ENCODE results near the gene RPL6.
"Not testable (repeated sequence)": the region's sequence is repeated elsewhere in the genome, so short reads cannot be mapped to it uniquely, and the experiment has no call there.

RPL6 gene

DNA sequence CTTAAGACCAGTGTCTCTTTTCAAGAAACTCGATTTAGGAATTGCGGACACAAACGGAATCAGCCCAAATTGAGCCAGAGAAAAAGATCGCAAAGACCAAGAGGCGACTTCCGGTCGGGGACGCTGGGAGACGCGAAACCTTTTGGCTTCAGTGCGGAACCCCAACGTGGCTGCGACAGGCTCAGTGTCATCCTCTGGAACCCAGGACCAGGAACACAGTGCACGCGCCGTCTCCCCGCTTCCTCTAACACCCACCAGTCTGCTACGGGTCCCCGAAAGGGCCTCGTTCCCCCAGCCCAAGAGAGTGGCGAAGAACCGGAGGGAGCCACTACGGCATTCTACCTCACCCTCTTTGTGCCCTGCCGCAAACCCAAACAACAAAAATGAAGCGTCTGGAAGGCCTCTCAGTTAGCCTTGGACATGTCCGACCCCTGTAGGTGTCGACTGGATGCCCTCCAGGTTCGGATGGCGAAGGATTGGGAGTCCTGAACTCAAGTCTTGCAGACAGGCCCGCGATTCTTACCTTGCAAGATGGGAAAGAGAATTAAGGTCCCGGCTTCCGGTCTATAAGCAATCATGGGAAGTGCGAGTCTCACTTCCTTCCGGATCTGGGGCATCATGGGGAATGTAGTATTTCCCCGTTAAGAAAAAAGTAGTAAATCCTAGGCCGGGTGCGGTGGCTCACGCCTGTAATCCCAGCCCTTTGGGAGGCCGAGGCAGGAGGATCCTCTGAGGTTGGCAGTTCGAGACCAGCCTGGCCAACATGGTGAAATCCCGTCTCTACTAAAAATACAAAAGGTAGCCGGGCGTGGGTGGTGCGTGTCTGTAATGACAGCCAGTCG, at the start of gene RPL6:
Gene RPL6 (minus strand): TSS at position 542 of the 842 bp plus-strand sequence. CDS start 949 bp downstream, outside the sequence.
- DNase-seq: peak; percentile 89

DNA sequence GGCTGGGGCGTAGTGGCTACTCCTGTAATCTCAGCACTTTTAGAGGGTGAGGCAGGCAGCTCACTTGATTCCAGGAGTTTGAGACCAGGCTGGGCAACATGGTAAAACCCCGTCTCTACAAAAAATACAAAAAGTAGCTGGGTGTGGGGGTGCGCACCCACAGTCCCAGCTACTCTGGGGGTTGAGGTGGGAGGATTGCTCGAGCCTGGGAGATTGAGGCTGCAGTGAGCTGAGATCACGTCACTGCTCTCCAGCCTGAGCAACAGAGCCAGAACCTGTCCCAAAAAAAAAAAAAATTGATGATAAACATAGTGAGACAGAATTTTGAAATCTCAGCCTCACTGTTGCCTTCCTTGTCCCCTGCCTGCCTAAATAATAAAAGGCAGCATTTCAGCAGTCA, 49.3 kb upstream of the RPL6 start:
- DNase-seq: no peak

DNA sequence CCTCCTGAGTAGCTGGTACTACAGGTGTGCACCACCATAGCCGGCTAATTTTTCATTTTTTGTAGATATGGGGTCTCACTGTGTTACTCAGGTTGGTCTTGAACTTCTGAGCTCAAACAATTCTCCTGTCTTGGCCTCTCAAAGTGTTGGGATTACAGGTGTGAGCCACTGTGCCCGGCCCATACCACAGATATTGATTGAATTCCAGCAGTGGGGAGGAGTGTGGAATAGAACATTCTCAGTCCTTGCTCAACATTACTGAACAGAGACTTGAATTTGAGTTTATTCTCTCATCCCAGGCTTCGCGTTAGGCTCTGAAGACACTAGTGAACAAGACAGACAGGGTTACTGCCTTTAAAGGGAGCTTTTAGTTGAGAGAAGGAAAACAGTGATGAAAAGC, 48.9 kb upstream of the RPL6 start:
- no peak for DNase-seq

DNA sequence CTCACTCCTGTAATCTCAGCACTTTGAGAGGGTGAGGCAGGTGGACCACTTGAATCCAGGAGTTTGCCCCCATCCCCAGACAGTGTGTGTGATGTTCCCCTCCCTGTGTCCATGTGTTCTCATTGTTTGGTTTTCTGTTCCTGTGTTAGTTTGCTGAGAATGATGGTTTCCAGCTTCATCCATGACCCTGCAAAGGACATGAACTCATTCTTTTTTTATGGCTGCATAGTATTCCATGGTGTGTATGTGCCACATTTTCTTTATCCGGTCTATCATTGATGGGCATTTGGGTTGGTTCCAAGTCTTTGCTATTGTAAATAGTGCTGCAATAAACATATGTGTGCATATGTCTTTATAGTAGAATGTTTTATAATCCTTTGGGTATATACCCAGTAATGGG, 47.7 kb upstream of the RPL6 start:
- DNase-seq: not testable (repeated sequence)

DNA sequence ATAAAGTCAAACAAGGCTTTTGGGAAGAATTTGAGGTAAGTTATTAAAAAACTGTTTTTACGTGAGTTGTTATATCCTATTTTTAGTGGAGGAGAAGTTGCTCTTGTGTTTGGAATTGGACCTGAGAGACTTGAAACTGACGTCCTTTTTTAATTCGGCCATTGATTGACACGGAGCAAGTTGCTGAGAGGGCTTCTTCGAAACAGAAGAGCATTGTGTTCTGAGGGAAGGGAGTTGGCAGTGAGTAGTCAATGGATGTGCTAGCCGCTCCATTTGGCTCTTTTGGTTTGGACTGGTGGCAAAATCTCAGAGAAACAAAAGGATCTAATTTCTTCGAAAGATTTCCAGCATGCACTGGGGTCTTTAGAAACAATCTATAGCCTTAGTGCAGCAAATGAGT, 46.6 kb upstream of the RPL6 start:
- no peak for DNase-seq

DNA sequence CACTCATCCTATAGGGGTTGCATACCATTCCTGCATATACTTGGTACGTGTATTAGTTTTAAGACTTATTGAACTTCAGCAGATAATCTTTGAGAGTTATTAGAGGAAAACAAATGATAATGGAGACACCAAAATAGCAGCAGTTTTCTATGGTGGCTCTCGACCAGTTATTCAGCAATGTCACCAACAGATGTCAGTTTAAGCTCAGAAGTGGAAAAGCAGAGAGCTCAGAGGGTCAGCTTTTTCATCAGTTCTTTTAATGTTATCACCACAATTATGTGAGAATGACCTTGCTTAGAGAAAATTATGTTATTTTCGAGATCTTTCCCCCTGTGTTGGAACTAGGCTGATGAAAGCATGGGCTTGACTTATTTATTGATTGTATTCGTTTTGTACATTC, 41.3 kb upstream of the RPL6 start:
- DNase-seq: no peak

DNA sequence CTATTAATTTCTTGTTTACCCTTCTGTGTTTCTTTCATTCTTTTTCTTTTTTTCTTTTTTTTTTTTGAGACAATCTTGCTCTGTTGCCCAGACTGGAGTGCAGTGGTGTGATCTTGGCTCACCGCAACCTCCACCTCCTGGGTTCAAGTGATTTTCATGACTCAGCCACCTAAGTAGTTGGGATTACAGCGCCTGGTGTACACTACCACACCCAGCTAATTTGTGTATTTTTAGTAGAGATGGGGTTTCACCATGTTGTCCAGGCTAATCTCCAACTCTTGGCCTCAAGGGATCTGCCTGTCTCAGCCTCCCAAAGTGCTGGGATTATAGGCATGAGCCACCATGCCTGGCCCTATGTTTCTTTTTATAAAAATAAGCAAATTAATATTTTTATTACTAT, 38.8 kb upstream of the RPL6 start:
- not testable (repeated sequence) for DNase-seq

DNA sequence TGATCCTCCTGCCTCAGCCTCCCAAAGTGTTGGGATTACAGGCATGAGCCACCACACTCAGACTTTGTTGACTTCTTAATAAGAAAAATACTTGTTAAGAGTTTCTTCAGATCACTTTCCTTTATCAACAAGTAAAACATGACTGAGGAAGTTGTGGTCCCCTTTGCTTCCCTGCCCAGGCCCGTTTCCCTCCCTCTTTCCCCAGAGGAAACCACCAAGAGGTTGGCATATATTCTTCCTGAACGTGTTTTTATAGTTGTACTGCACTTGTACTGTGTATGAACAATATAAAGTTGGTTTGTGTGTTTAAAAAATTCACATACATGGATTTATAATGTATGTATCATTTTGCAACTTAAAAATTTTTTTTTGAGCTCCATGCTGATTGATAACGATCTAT, 37.7 kb upstream of the RPL6 start:
- DNase-seq: no peak

DNA sequence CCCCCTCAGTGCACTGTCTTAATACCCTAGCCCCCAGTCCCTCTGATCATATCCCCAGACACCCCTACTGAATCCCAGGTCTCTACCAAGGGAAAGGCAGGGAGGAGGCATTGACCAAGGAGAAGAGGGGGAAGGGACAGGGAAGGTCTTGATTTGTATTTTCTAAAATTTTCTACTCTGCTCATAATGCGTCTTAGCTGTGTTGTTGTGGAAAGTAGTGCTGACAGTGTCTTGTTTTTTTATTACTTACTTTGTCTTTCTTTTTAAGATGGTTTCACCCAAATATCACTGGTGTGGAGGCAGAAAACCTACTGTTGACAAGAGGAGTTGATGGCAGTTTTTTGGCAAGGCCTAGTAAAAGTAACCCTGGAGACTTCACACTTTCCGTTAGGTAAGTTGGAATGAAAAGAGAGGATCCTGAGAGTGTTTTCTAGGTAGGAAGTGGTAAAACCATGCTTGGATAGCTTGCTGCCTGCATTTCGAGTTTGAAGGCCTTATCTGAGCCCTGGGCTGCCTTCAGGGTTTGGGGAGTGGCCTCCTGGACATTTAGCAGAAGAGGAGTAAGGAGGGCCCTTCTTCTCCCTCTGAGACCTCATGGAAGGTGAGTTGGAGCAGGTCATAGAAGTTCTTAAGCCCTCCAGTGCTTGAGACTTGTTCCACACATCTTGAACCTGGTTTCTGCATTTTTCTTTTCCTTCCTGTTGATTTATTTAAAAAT, 36.8 kb upstream of the RPL6 start:
- DNase-seq: no peak

DNA sequence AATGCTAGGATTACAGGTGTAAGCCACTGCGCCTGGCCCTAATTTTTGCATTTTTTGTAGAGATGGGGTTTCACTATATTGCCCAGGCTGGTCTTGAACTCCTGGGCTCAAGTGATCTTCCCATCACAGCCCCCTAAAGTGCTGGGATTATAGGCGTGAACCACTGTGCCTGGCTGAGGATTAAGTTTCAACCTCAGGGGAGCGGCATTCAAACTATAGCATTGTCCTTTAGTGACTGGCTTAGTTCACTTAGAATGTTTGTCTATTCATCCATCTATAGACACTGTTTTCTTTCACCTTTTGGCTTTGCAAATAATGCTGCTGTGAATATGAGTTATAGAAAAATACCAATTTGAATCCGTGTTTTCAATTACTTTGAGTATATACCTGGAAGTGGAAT, 34.5 kb upstream of the RPL6 start:
- no peak for DNase-seq

DNA sequence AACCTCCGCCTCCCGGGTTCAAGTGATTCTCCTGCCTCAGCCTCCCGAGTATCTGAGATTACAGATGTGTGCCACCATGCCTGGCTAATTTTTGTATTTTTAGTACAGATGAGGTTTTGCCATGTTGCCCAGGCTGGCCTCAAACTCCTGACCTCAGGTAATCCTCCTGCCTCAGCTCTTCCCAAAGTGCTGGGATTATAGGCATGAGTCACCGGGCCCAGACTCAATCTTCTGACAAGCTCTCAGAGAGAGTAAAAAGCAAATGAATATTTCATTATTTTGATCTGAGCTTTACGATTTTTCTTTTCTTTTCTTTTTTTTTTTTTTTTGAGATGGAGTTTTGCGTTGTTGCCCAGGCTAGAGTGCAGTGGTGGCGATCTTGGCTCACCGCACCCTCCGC, 31.2 kb upstream of the RPL6 start:
- DNase-seq: not testable (repeated sequence)

DNA sequence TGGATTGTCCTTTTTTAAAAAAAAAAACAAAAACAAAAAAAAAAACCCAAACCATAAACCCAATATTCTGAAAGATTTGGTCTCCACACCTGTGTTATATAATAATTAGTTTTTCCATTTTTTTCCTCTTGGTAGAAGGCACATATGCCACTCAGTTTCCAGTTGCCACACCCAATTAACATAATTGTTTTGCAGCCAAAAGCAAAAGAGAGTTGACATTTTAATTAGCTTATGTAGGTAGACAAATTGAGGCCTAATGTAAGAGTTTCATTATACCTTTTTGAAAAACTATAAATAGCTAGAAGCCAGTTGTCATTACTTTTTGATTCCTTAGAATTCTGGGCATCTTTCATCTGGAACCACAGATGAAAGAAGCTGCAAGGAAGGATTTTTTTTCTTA, 30.4 kb upstream of the RPL6 start:
- DNase-seq: no peak

DNA sequence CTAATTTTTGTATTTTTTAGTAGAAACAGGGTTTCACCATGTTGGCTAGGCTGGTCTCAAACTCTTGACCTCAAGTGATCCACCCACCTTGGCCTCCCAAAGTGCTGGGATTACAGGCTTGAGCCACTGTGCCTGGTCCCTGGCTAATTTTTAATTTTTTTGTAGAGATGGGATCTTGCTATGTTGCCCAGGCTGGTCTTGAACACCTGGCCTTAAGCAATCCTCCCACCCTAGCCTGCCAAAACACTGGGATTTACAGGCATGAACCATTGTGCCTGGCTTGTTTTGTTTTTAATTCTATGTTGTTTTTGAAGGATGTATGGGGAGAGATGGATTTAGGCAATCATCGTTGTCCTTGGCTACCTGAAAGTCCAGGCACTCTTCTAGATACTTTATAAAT, 29.2 kb upstream of the RPL6 start:
- not testable (repeated sequence) for DNase-seq

DNA sequence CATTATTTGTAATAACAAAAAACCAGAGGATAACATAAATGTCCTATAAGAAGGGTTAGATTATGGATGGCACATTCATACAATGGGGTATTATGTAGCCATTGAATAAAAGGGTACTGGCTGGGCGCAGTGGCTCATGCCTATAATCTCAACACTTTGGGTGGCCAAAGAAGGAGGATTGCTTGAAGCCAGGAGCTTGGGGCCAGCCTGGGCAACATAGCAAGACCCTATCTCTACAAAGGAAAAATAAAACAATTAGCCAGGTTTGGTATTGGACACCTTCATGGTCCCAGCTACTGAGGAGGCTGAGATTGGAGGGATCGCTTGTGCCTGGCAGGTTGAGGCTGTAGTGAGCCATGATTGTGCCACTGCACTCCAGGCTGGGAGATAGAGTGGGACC, 24.1 kb upstream of the RPL6 start:
- no peak for DNase-seq

DNA sequence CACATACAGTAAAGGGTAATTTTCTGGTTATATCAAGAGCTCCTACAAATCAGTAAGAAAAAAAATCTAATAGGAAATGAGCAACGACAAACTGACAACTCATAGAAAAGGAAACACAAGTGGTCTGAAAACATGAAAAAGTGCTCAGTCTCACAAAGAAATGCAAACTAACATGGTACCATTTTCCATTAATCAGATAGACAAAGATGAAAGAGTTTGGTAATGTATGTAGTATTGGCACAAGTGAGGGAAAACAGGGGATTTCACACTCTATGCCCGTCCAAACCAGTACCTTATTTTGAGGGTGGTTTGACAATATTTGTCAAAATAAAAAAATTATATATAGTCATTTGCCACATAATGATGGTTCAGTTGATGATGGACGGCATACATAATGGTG, 22.6 kb upstream of the RPL6 start:
- DNase-seq: no peak

DNA sequence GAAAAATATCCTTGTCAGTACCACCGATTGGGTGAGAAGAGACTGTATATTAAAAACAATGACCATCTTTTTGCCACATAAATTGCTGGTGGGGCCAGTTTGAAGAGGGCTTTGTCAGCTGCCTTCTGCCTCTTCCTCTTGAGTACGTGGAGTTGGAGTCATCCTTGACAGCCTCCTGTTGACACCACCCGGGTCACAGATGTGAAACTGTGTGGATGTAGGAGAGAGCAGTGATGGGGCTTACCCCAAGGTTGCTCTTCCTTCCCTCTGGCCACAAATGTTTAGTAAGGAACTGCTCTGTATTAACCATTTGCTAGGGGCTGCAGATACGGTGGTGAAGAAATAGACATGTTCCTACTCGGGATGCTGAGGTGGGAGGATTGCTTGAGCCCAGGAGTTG, 21.5 kb upstream of the RPL6 start:
- DNase-seq: no peak

DNA sequence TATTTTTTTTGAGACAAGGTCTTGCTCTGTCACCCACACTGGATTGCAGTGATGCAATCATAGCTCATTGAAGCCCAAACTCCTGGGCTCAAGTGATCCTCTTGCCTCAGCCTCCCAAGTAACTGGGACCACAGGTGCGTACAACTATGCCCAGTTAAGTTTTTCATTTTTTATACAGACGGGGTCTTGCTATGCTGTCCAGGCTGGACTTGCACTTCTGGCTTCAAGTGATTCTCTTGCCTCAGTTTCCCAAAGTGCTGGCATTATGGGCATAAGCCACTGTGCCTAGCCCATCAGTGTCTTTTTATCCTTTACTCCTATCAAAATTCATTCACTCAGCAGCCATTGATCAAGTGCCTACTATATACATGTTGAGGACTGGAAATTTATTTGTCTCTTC, 18.4 kb upstream of the RPL6 start:
- no peak for DNase-seq

DNA sequence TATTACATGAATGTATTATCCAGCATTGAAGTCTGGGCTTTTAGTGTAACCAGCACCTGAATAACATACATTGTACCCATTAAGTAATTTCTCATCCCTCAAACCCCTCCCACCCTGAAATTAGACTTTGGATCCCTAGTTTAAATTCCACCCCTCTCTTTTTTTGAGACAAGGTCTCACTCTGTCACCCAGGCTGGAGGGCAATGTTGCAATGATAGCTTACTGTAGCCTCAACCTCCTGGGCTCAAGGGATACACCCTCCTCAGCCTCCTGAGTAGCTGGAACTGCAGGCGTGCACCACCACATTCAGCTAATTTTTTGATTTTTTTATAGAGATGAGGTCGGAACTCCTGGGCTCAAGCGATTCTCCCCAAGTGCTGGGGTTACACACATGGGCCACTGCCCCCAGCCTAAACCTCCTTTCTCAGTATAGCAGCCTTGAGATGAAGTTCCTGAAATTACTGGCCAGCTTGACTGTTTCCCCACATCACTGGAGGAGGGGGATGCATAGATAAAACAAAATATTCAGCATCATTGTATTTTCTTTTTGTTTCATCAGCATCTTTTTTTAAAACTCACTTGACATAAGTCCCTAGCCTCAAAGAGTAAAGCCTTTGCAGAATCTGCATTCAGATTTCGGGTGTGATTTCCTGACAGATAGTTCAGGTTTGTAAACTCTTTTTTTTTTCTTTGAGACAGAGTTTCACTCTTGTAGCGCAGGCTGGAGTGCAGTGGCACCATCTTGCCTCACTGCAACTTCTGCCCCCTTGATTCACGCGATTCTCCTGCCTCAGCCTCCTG, 16.4 kb upstream of the RPL6 start:
- no peak for DNase-seq

DNA sequence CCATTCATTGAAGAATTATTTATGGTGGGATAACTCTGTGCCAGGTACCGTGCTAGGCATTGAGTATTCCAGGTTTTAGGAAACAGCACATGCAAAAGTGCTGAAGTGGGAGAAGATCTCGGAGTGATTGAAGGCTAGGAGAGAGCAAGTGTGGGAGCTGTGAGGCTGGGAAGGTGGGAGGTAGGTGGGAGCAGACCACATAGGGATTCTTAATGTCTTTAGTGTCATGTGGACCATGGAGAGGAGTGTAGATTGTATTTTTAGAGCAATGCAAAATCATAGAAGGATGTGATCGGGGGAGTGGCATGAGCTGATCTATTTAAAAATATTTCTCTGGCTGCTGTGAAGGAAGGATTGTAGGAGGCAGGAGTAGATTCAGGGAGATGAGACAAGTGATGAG, 14.7 kb upstream of the RPL6 start:
- DNase-seq: no peak

DNA sequence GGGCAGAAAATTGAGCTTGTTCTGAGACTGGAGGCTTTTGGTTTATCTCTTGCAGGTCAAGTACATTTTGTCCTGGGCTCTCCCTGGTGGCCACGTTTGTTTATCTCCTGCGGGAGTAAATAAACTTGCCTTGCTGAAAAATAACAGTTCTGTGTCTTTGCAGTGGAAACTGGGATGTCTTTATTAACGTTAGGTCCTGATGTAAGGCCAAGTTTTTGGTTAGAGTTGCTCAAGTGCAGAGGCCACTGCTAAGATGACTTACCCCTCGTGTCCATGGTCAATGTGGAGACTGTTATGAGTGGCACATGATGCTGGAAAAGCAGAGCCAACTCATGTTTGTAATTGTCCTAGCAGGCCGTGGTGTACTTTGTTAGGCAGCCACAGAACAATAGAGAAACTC, 13.1 kb upstream of the RPL6 start:
- DNase-seq: no peak

DNA sequence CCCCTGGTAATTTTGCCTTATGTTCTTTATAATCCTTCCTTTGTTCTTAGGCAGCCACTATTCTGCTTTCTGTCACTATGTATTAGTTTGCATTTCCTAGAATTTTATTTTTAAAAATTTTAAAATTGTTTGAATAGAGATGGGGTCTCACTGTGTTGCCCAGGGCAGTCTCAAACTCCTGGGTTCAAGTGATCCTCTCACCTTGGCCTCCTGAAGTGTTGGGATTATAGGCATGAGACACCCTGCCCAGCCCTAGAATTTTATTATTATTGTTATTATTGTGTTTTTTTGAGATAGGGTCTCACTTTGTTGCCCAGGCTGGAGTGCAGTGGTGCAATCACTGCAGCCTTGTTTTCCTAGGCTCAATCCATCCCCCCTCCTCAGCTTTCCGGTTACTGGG, 12.0 kb upstream of the RPL6 start:
- no peak for DNase-seq

DNA sequence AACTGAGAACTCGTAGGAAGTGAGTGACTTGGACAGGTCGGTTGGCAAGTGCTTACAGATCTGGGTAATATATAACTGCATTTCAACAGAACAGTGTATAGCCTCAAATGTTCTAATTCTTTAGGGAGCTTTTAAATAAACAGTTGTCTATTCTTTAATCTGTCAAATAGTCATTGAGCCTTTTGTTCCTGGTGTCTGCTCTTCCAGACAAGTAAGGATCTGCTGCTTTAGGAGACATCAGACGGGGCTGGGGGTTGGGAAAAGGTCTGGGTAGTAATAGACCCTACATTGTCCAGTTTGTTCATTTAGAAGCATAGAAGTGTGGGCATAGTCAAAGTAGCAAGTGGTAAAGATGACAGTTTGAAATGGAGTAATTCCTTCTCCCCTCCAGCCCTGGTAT, 11.3 kb upstream of the RPL6 start:
- no peak for DNase-seq

DNA sequence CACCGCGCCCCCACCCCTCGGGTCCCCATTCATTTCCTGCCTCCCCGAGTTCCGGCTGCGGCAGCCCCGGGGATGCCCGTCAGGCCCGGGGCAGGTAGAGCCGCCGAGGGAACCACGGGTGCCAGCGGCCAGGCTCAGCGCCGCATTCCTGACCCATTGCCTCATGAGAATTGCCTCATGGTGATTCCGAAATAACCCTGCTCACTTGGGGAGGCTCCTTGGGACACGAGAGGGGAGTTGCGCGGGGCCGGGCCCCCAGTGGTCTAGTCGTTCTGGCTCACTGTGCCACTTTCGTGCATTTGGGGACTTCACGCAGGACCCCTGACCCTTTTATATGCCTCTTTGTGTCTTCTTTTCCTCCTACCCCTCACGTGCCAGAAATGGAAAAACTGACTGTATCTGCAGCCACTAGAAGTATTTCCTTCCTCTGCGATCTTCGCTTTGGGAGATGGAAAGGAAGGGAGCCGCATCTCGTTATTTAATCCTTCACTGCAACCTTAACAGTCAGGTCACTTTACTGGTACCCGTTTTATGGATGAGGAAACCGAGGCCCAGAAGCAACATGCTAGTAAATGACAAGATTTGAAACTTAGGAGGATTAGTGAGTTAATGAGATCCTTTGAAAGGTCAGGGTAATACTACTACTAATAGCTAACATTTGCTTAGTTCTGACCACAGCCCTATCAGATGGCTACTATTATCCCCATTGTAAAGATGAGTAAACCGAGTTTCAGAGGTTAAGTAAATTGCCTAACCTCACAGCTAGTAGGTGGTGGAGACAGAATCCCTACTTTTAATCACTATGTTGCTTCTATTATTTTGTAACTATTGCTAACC, 10.1 kb upstream of the RPL6 start:
- peak; percentile 56 for DNase-seq

Measured in left hindlimb (tissue), 1 donor.